GM20000 (cell line): ENCODE data around the gene COL4A2.
"Not testable (repeated sequence)": the region's sequence is repeated elsewhere in the genome, so short reads cannot be mapped to it uniquely, and the experiment has no call there.

Source experiments
- DNase-seq: peaks from one replicate; pipeline ENCODE4 v3.0.0; 2012; ENCODE audit warnings: low spot score
- CTCF ChIP-seq: IDR thresholded peaks from 2 replicates; pipeline ENCODE4 v1.5.1; 2012; ENCODE audit warnings: mild to moderate bottlenecking, control low read depth; ENCODE audit errors: extremely low read depth, missing control alignments

The COL4A2 gene

GRCh38 chr13:110391273-110391672 is 84.2 kb downstream of the COL4A2 start:
- no peak for TF ChIP-seq CTCF
- DNase-seq = no peak

- no peak for DNase-seq
- no peak for TF ChIP-seq CTCF
Observed at GRCh38 chr13:110392510-110393240, 85.6 kb downstream of the COL4A2 start.

GRCh38 chr13:110393761-110394160 is 86.7 kb downstream of the COL4A2 start:
- TF ChIP-seq CTCF = no peak

GRCh38 chr13:110394371-110394841 is 87.3 kb downstream of the COL4A2 start:
- no peak for DNase-seq
- TF ChIP-seq CTCF = no peak

More at GRCh38 chr13:110393761-110394160, 86.7 kb downstream of the COL4A2 start:
- DNase-seq = no peak

GRCh38 chr13:110395616-110396015 is 88.5 kb downstream of the COL4A2 start:
- DNase-seq = not testable (repeated sequence)

GRCh38 chr13:110396476-110396875 is 89.4 kb downstream of the COL4A2 start:
- TF ChIP-seq CTCF = no peak
- DNase-seq = no peak

GRCh38 chr13:110396913-110397381 is 89.9 kb downstream of the COL4A2 start:
- no peak for TF ChIP-seq CTCF
- no peak for DNase-seq
